ENCODE data around the gene HIBCH.

HIBCH gene

GRCh38 chr2:190267302-190267701, 52.3 kb downstream of the HIBCH start:
- Histone ChIP-seq H2AFZ (ENCODE audit: low read depth, low read length) (no peak overlapping the region), H4K91ac (ENCODE audit: low read length) (no peak overlapping the region), H3K23ac (ENCODE audit: low read length in 2 of 2) (no peak overlapping the region), H2BK5ac (ENCODE audit: low read depth, low read length, poor library complexity, severe bottlenecking) (no peak overlapping the region), H4K8ac (ENCODE audit: low read length) (no peak overlapping the region), H3K18ac (ENCODE audit: low read depth in 1 of 2, low read length in 2 of 2) (peak overlapping the region in 1 of 2 experiments; percentile 48), H3K4me2 (ENCODE audit: low read length, poor library complexity, severe bottlenecking) (no peak overlapping the region), H2BK15ac (ENCODE audit: low read depth, poor library complexity, severe bottlenecking) (no peak overlapping the region), H3K36me3 (ENCODE audit: control insufficient read depth in 1 of 2, insufficient read depth in 2 of 2, low read depth in 1 of 2, low read length in 2 of 2) (peaks cover 0 to 8% of the 10 kb centered on the region in 2 experiments), H3K9ac (ENCODE audit: low read length) (peak overlapping the region; percentile 23), H3K4me3 (ENCODE audit: insufficient read depth in 1 of 2, low read depth in 1 of 2, low read length in 2 of 2) (no peak overlapping the region), H3K79me1 (replicated peaks; ENCODE audit: low read length, poor library complexity, severe bottlenecking) (peaks cover 6% of the 10 kb centered on the region), H2BK120ac (ENCODE audit: low read depth, low read length) (no peak overlapping the region), H2AK5ac (ENCODE audit: low read length, severe bottlenecking) (no peak overlapping the region), H3K9me3 (ENCODE audit: control insufficient read depth, low read length) (peaks cover 7% of the 10 kb centered on the region), H2BK12ac (ENCODE audit: low read length in 2 of 2) (no peak overlapping the region), H3K27ac (ENCODE audit: low read length, poor library complexity, severe bottlenecking) (peak overlapping the region; percentile 69), H3K4me1 (ENCODE audit: control insufficient read depth, insufficient read depth, low read depth, low read length) (no peaks in the 10 kb centered on the region), H3K4ac (ENCODE audit: low read depth in 1 of 2, low read length in 2 of 2) (no peak overlapping the region), H3K14ac (ENCODE audit: low read length in 2 of 2) (no peak overlapping the region), H3K27me3 (ENCODE audit: control insufficient read depth in 1 of 2, insufficient read depth in 1 of 2, low read length in 2 of 2) (no peaks in the 10 kb centered on the region)
- WGBS = 11% methylated on average over 2 of the region's 4 CpGs
- peak; percentile 70 for DNase-seq

GRCh38 chr2:190266314-190266713, 53.3 kb downstream of the HIBCH start:
- Histone ChIP-seq H3K36me3 (ENCODE audit: control insufficient read depth in 1 of 2, insufficient read depth in 2 of 2, low read depth in 1 of 2, low read length in 2 of 2) (peaks cover 0 to 8% of the 10 kb centered on the region in 2 experiments), H2BK12ac (ENCODE audit: low read length in 2 of 2) (peak overlapping the region in 1 of 2 experiments; percentile 72), H3K23ac (ENCODE audit: low read length in 2 of 2) (peak overlapping the region in 1 of 2 experiments; percentile 24), H3K9ac (ENCODE audit: low read length) (no peak overlapping the region), H3K4me3 (ENCODE audit: insufficient read depth in 1 of 2, low read depth in 1 of 2, low read length in 2 of 2) (no peak overlapping the region), H3K4me1 (ENCODE audit: control insufficient read depth, insufficient read depth, low read depth, low read length) (no peaks in the 10 kb centered on the region), H2BK5ac (ENCODE audit: low read depth, low read length, poor library complexity, severe bottlenecking) (no peak overlapping the region), H3K27me3 (ENCODE audit: control insufficient read depth in 1 of 2, insufficient read depth in 1 of 2, low read length in 2 of 2) (no peaks in the 10 kb centered on the region), H3K27ac (ENCODE audit: low read length, poor library complexity, severe bottlenecking) (no peak overlapping the region), H2BK15ac (ENCODE audit: low read depth, poor library complexity, severe bottlenecking) (no peak overlapping the region), H4K8ac (ENCODE audit: low read length) (no peak overlapping the region), H2AK5ac (ENCODE audit: low read length, severe bottlenecking) (no peak overlapping the region), H4K91ac (ENCODE audit: low read length) (no peak overlapping the region), H2BK120ac (ENCODE audit: low read depth, low read length) (no peak overlapping the region), H3K9me3 (ENCODE audit: control insufficient read depth, low read length) (peaks cover 7% of the 10 kb centered on the region), H2AFZ (ENCODE audit: low read depth, low read length) (no peak overlapping the region), H3K18ac (ENCODE audit: low read depth in 1 of 2, low read length in 2 of 2) (peak overlapping the region in 1 of 2 experiments; percentile 43), H3K4me2 (ENCODE audit: low read length, poor library complexity, severe bottlenecking) (no peak overlapping the region), H3K79me1 (replicated peaks; ENCODE audit: low read length, poor library complexity, severe bottlenecking) (peaks cover 4% of the 10 kb centered on the region), H3K14ac (ENCODE audit: low read length in 2 of 2) (no peak overlapping the region), H3K4ac (ENCODE audit: low read depth in 1 of 2, low read length in 2 of 2) (no peak overlapping the region)
- WGBS = 87% methylated on average over 7 of the region's 9 CpGs
- no peak for DNase-seq

DNA sequence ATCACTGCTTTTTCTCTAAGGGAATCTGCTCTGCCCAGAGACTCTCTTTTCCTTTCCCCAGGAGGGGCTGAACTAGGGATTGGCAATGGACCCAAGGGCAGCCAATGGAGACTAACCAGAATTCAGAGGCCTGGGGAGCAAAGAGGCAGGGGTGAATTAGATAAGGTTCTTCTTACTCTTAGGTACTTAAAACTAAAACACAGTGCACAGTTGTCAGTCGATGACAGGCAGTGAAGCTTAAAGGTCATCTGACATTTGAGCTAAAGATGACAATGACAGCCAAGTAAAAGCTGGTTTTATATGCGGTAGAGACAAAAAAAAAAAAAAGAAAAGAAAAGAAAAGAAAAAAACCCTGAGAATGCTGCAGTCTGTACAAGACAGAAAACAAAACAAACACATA, 57.8 kb downstream of the HIBCH start:
- Histone ChIP-seq H3K9ac (ENCODE audit: low read length) (no peak overlapping the region), H2BK5ac (ENCODE audit: low read depth, low read length, poor library complexity, severe bottlenecking) (no peak overlapping the region), H3K9me3 (ENCODE audit: control insufficient read depth, low read length) (peaks cover 15% of the 10 kb centered on the region), H2BK15ac (ENCODE audit: low read depth, poor library complexity, severe bottlenecking) (no peak overlapping the region), H4K8ac (ENCODE audit: low read length) (no peak overlapping the region), H3K18ac (ENCODE audit: low read depth in 1 of 2, low read length in 2 of 2) (no peak overlapping the region), H3K27me3 (ENCODE audit: control insufficient read depth in 1 of 2, insufficient read depth in 1 of 2, low read length in 2 of 2) (no peaks in the 10 kb centered on the region), H3K79me1 (replicated peaks; ENCODE audit: low read length, poor library complexity, severe bottlenecking) (peaks cover 4% of the 10 kb centered on the region), H3K14ac (ENCODE audit: low read length in 2 of 2) (peak overlapping the region in 1 of 2 experiments; percentile 15), H3K36me3 (ENCODE audit: control insufficient read depth in 1 of 2, insufficient read depth in 2 of 2, low read depth in 1 of 2, low read length in 2 of 2) (peaks cover 6 to 47% of the 10 kb centered on the region in 2 experiments), H2AK5ac (ENCODE audit: low read length, severe bottlenecking) (no peak overlapping the region), H3K4ac (ENCODE audit: low read depth in 1 of 2, low read length in 2 of 2) (no peak overlapping the region), H2BK12ac (ENCODE audit: low read length in 2 of 2) (no peak overlapping the region), H3K23ac (ENCODE audit: low read length in 2 of 2) (no peak overlapping the region), H3K4me1 (ENCODE audit: control insufficient read depth, insufficient read depth, low read depth, low read length) (no peaks in the 10 kb centered on the region), H3K27ac (ENCODE audit: low read length, poor library complexity, severe bottlenecking) (no peak overlapping the region), H4K91ac (ENCODE audit: low read length) (no peak overlapping the region), H2AFZ (ENCODE audit: low read depth, low read length) (no peak overlapping the region), H3K4me2 (ENCODE audit: low read length, poor library complexity, severe bottlenecking) (no peak overlapping the region), H3K4me3 (ENCODE audit: insufficient read depth in 1 of 2, low read depth in 1 of 2, low read length in 2 of 2) (no peak overlapping the region), H2BK120ac (ENCODE audit: low read depth, low read length) (no peak overlapping the region)
- WGBS = 100% methylated on average over 1 of the region's 2 CpGs
- DNase-seq = no peak

- Histone ChIP-seq H2BK120ac (ENCODE audit: low read depth, low read length) (no peak overlapping the region), H2BK15ac (ENCODE audit: low read depth, poor library complexity, severe bottlenecking) (no peak overlapping the region), H3K4me1 (ENCODE audit: control insufficient read depth, insufficient read depth, low read depth, low read length) (no peaks in the 10 kb centered on the region), H2BK5ac (ENCODE audit: low read depth, low read length, poor library complexity, severe bottlenecking) (no peak overlapping the region), H3K18ac (ENCODE audit: low read depth in 1 of 2, low read length in 2 of 2) (no peak overlapping the region), H3K9ac (ENCODE audit: low read length) (no peak overlapping the region), H2AFZ (ENCODE audit: low read depth, low read length) (no peak overlapping the region), H3K27me3 (ENCODE audit: control insufficient read depth in 1 of 2, insufficient read depth in 1 of 2, low read length in 2 of 2) (no peaks in the 10 kb centered on the region), H3K23ac (ENCODE audit: low read length in 2 of 2) (no peak overlapping the region), H4K8ac (ENCODE audit: low read length) (no peak overlapping the region), H3K27ac (ENCODE audit: low read length, poor library complexity, severe bottlenecking) (no peak overlapping the region), H2BK12ac (ENCODE audit: low read length in 2 of 2) (no peak overlapping the region), H3K4me2 (ENCODE audit: low read length, poor library complexity, severe bottlenecking) (no peak overlapping the region), H3K14ac (ENCODE audit: low read length in 2 of 2) (no peak overlapping the region), H3K36me3 (ENCODE audit: control insufficient read depth in 1 of 2, insufficient read depth in 2 of 2, low read depth in 1 of 2, low read length in 2 of 2) (peaks cover 6 to 67% of the 10 kb centered on the region in 2 experiments), H3K4ac (ENCODE audit: low read depth in 1 of 2, low read length in 2 of 2) (no peak overlapping the region), H3K4me3 (ENCODE audit: insufficient read depth in 1 of 2, low read depth in 1 of 2, low read length in 2 of 2) (no peak overlapping the region), H3K79me1 (replicated peaks; ENCODE audit: low read length, poor library complexity, severe bottlenecking) (peaks cover 7% of the 10 kb centered on the region), H2AK5ac (ENCODE audit: low read length, severe bottlenecking) (no peak overlapping the region), H3K9me3 (ENCODE audit: control insufficient read depth, low read length) (peaks cover 8% of the 10 kb centered on the region), H4K91ac (ENCODE audit: low read length) (no peak overlapping the region)
- WGBS = 100% methylated on average over 3 of the region's 3 CpGs
- no peak for DNase-seq
These were observed 63.5 kb downstream of the HIBCH start for GRCh38 chr2:190256087-190256486.

All from mesenchymal stem cell (in vitro differentiated cells and primary cell).